Posterior vena cava (tissue), 2 donors: Measurements from ENCODE around the gene ARHGAP10. TPM values are rescaled to one million over a fixed set of nuclear protein-coding genes. Genes with fewer than 3 reads are reported as not detected.

Experiments
- DNase-seq: peaks from one replicate; pipeline ENCODE4 v3.0.0-alpha.2; 2020; ENCODE audit warnings: low spot score
- intact Hi-C, 2 donors: fragments of 100-400 bp; cut with DNase I; formaldehyde crosslinking; loops; one replicate each; pipeline versions ENCODE4 v1.14.1 to v1.14.2; 2022 to 2023
- total RNA-seq, 2 donors: library from RNA; stranded (reverse); fragmentation: NEBNext Ultra II Directional; extraction: Animal tissue kit (Norgen Biotek cat#: 25700); gene quantifications; one replicate each; pipeline ENCODE4 v1.2.1, GENCODE V29; 2021
- donor health status: DM: yes; HTN: yes; CAD: no.
- donor health status: DM: yes; HTN: yes; CAD: no.

Gene ARHGAP10
- total RNA-seq, 2 donors from 2014 or later = 79.0 to 80.5 TPM

DNA sequence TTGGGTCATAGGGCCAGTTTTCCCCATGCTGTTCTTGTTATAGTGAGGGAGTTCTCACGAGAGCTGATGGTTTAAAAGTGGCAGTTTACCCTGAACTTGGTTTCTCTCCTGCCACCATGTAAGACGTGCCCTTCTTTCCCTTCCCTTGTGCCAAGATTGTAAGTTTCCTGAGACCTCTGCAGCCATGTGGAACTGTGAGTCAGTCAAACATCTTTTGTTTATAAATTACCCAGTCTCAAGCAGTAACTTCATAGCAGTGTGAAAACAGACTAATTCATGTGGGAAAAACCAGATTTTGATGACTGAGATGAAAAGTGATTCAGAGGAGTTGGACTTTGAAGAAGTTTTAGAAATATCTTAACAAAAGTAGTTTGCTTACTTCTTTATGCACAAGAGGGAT, 101.4 kb downstream of the ARHGAP10 start:
- no peak for DNase-seq

DNA sequence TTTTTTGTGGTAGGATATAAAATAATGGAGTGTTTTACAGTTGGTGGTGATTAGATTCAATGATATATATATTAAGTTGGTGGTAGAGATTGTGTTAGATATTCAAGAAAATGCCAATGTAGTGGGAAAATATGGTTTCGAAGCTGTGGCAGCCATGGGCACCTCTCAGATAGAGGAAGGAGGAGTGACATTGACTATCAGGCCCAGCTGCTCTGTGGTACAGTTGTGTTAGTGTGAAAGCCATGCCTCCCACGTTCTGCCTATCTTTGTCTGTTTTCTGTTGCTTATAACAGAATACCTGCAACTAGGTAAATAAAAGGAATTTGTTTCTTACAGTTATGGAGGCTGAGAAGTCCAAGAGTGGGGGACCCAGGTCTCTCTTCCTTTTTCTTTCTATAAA, 101.9 kb downstream of the ARHGAP10 start:
- DNase-seq = no peak
- intact Hi-C loops = no loop called here

More for the DNA sequence above, 101.4 kb downstream of the ARHGAP10 start:
- intact Hi-C loops = no loop called here

DNA sequence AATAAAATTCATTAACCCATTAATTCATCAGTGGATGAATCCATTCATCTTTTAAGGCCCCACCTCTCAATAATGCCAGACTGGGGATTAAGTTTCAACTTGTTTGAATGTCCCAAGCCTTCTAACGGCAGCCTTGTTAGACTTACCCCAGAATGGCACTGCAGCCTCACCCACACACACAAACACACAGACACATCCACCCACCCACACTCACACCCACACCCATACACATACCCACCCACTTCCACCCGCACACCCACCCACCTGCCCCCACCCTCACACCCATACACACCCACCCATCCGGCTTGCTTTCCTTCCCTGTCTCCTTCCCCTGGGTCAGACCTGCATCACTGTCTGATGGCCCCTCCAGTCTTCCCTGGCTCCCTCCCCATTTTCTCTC, 102.6 kb downstream of the ARHGAP10 start:
- intact Hi-C loops = no loop called here
- no peak for DNase-seq

GRCh38 chr4:147836807-147837206, 104.9 kb downstream of the ARHGAP10 start:
- intact Hi-C loops = no loop called here
- DNase-seq = no peak

GRCh38 chr4:147837435-147837834, 105.5 kb downstream of the ARHGAP10 start:
- intact Hi-C loops = no loop called here
- DNase-seq = no peak

DNA sequence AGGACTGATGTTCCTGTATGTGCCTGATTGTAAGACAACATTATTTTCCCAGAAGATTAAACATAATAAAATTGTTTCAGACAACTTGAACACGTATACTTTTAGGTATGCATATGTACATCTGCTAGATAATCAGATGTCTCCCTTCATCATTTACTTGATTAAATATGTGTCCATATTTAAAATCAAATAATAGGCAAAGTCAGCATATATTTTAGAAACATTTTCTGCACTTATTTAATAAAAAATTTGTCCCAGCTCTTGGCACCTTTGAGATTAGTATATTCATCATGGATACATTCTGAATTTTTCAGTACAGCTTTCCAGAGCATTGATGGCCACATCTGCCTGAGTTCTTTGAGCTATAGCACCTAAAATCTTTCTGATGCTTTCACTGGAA, 106.0 kb downstream of the ARHGAP10 start:
- no peak for DNase-seq
- intact Hi-C loops = no loop called here

GRCh38 chr4:147839200-147839599, 107.3 kb downstream of the ARHGAP10 start:
- intact Hi-C loops = no loop called here
- DNase-seq = no peak

GRCh38 chr4:147839663-147840062, 107.8 kb downstream of the ARHGAP10 start:
- DNase-seq = no peak

GRCh38 chr4:147840838-147841738, 109.2 kb downstream of the ARHGAP10 start:
- DNase-seq = no peak
- intact Hi-C loops = no loop called here

More at GRCh38 chr4:147839663-147840062, 107.8 kb downstream of the ARHGAP10 start:
- intact Hi-C loops = no loop called here

DNA sequence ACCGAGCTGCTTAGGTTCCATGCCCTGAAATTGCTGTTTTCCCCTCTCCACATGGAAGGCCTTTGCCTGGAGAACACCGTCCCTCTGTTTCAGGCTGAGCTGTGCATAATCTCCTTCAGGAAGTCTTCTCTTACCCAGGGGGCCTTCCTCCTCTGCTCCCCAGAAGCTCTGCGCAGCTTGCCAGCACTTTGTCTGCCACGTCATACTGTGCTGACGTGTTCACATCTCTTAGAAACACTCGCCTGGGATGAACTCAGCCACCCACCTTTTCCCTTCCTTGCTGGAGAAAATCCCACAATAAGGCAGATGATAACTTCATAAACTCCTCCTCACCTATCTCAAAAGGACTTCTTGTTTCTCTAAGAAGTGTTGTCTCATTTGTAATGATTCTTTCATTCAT, 110.7 kb downstream of the ARHGAP10 start:
- intact Hi-C loops = no loop called here
- DNase-seq = no peak

DNA sequence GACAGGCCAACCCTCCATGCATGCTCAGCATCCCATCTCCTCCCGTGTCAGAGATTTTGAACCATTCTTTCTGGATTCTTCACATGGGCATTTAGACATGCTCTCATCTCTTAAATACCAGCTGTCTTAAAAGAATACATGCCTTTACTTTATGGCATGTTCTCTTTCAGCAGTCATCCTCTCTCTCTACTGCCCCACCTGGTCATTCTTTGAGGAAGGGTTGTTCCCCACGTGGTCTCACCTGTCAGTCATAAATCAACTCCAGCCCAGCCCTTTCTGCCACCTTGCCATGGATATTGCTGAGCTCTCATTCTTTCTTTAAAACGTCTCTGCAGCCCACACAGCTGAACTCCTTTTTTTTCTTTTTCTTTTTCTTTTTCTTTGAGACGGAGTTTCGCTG, 111.3 kb downstream of the ARHGAP10 start:
- intact Hi-C loops = no loop called here
- DNase-seq = no peak

- intact Hi-C loops = no loop called here
- DNase-seq = no peak
Measured at GRCh38 chr4:147844781-147845180, 112.9 kb downstream of the ARHGAP10 start.

DNA sequence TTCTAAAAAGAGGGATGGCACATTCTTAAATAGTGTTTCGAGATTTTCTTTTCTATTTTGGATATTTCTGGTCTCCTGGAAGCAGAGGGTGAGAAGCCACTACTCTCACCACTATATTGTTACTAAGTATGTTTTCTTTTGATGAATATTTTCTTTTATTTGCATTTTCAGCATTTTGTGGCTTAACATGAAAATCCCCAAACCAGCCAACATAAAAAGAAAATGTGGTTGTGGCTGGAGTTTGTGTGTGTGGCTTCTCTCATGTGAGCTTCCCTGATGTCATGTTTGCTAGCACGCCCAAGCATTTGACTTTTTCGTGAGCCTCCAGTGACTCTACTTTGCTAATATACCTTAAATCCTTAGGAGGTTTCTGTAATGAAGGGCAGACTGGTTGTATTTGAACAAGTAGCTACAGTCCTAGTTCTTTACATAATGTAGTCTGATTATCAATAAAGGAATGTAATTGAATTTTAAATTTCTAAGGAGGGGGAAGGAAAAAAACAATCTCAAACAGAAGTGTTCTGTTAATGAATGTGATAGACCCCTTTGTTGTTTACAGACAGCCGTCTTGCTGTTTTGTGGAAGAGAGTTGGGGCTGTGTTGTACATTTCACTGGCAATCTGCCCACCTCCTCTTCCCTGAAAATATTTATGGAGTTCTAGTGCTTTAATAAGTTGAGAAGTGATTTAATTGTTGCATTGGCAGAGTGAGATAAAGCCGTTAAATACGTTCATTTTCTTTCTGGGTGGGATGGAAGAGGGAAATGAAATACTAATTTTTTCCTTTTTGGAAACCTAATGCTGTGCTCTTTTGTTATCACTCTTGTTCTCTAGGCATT, 114.6 kb downstream of the ARHGAP10 start:
- intact Hi-C loops = no loop called here
- DNase-seq = no peak

DNA sequence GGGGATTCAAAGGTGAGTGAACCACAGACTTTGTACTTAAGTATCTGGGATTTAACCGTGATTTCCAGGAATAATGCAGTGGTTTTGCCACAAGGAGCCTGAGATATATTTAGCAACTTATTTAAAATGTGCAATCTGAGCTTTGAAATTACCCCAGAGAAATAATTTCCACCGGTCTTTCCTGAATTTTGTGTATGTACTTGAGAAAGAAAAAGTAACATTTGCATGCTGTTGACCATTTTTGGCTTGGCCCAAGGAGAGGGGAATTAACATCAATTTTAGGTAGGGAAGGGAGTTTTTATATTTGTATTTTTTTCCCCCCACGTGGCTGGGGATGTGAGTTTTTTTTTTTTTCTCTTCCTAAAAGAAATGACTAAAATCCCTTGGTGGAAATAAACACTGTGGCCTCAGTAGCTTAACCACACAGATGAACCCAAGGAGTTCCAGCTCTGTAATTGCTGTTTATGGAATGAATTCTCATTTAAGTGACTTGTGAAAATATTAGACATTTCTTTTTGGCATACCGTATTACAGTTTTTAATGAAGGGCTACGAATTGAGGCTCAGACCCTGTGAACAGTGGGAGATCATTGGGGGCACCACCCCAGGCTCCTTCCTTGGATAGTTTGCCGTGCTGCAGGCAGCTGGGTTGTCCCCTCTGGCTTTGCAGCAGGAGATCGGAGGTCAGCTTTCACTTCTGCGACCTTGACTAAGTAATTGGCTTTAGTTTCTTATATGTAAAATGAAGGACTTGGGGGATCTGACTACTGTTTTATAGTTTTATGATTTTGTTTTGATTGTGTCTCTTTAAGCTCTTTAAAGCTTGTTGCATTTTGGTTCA, 116.1 kb downstream of the ARHGAP10 start:
- DNase-seq = no peak
- intact Hi-C loops = no loop called here

- DNase-seq = no peak
- intact Hi-C loops = no loop called here
Measured at GRCh38 chr4:147848634-147849033, 116.7 kb downstream of the ARHGAP10 start.

GRCh38 chr4:147851135-147851534, 119.2 kb downstream of the ARHGAP10 start:
- DNase-seq = no peak
- intact Hi-C loops = loop anchor here in 1 of 2 donors (10.0 kb wide), 1 partner anchor 116 kb away; the partner anchor contains the start of gene ARHGAP10

DNA sequence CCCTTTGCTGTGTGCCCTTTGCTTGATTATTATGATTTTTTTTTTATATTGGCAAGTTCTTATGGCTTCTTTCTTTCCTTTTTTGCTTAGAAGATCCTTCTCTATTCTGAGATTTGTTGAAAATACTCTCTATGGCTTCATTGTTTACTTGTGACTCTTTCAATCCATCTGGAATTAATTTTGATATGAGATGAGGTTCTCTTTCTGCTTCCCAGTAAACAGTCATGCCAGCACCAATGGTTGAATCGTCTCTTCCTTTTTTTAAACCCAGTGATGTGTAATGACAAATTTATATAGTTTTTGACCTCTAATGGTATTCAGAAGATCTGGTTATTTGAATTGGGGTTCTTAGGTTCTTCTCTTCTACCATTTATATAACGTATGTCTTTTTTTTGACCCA, 121.8 kb downstream of the ARHGAP10 start:
- DNase-seq = no peak
- intact Hi-C loops = loop anchor here in 1 of 2 donors (10.0 kb wide), 1 partner anchor 119 kb away; the partner anchor contains the start of gene ARHGAP10

DNA sequence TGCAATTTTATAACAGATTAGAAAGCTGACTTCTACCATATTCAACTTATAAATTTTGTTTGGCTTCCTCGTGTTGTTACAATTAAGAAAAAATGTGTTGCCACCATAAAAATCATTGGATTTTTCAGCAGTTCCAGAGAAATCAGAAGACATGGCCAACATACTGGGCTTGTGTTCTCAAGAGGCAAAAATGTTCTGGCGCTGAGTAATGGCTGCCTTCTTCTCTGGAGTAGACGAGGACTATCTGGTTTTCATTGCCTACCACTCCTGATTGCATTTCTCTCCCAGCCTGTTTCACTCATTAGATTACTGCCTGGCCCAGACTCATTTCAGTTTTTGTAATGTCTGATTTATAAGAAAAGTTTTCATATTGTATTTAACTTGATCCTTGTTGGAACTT, 122.3 kb downstream of the ARHGAP10 start:
- intact Hi-C loops = loop anchor here in 1 of 2 donors (10.0 kb wide), 1 partner anchor 119 kb away; the partner anchor contains the start of gene ARHGAP10
- DNase-seq = no peak

- DNase-seq = no peak
- intact Hi-C loops = loop anchor here (5.0 to 10.0 kb wide), 2 partner anchors 121 to 123 kb away; partner anchors contain the start of gene ARHGAP10 (in 2 of the 2)
Measured at GRCh38 chr4:147855571-147856009, 123.7 kb downstream of the ARHGAP10 start.
